ENCODE results near the gene FKBP4.

- TF ChIP-seq CTCF (IDR thresholded peaks at IDR 0.05) (peak in 1 of 3 experiments; percentile 6), POLR2A (IDR thresholded peaks at IDR 0.05) (peak in 1 of 2 donors; percentile 63), POLR2AphosphoS5 (IDR thresholded peaks at IDR 0.05; ENCODE audit: insufficient read depth in 1 of 2, low read depth in 1 of 2) (peak; percentile 99 to 100)
Measured at GRCh38 chr12:2812290-2813213, 17.8 kb downstream of the FKBP4 start, which contains the start of gene ITFG2.

Data from vagina (tissue), 2 donors.